AG09309 (cell line): Measurements from ENCODE around the gene SGCE.

Experiments
- DNase-seq: peaks from one replicate; pipeline ENCODE4 v3.0.0-alpha.2; 2010; ENCODE audit warnings: low read depth
- H3K4me3 ChIP-seq: 2 replicates; pipeline ENCODE4 v1.5.1; 2011; ENCODE audit warnings: mild to moderate bottlenecking, low read depth, low read length, moderate library complexity; ENCODE audit not compliant: control insufficient read depth
- CTCF ChIP-seq: IDR thresholded peaks from 2 replicates; pipeline ENCODE4 v1.5.1; 2011; ENCODE audit warnings: mild to moderate bottlenecking, low read depth, low read length, inconsistent platforms; ENCODE audit not compliant: insufficient read depth, control insufficient read depth; ENCODE audit errors: missing control alignments

SGCE gene

GRCh38 chr7:94642838-94643653, 12.9 kb downstream of the SGCE start:
- no peak for TF ChIP-seq CTCF
- DNase-seq = no peak
- H3K4me3 ChIP-seq = no peak overlapping the region

DNA sequence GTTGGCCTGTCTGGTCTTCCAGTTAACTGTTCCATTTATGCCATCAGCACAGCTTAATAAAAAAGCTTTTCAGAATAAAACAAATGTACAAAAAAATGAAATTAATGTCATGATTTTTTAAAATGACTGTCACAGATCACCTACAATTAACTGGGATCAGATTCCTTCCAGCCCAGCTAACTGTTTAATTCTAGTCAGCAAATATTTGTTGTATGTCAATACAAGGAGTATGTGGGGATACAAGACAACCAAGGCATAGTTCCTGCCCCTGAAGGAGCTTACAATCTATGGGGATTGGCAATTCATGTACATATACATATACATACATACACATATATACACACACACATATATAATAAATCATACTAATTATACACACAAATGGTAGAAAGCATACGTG, 16.5 kb downstream of the SGCE start:
- no peak overlapping the region for H3K4me3 ChIP-seq
- TF ChIP-seq CTCF = no peak
- DNase-seq = no peak

GRCh38 chr7:94635687-94636086, 20.2 kb downstream of the SGCE start:
- no peak for DNase-seq
- TF ChIP-seq CTCF = no peak
- no peak overlapping the region for H3K4me3 ChIP-seq

GRCh38 chr7:94634502-94634901, 21.4 kb downstream of the SGCE start:
- H3K4me3 ChIP-seq = no peak overlapping the region
- no peak for TF ChIP-seq CTCF
- no peak for DNase-seq

DNA sequence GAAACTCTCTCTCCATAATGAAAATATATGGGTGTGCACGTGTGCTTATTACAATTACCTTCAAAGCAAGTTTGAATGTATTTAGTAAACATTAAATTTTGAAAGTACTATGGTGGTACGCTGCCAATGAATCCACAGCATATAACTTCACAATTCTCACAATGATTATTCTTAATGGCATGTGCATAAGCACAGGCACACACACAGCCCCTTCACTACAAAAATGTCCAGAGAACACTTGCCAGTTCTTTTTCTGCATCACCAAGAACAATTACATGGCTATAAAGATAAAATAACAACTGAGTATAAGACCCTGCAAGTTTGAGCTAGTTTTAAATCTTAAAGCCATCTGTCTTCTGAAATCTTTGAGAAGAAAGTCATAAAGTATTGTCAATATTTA, 22.2 kb downstream of the SGCE start:
- TF ChIP-seq CTCF = no peak
- DNase-seq = no peak
- no peak overlapping the region for H3K4me3 ChIP-seq

GRCh38 chr7:94633014-94633341, 23.0 kb downstream of the SGCE start:
- H3K4me3 ChIP-seq = no peak overlapping the region
- no peak for DNase-seq
- no peak for TF ChIP-seq CTCF
